OCI-LY3 (cell line): ENCODE results near the gene SNU13.
"Not testable (repeated sequence)": the region's sequence is repeated elsewhere in the genome, so short reads cannot be mapped to it uniquely, and the experiment has no call there.

Source experiments
- H2AFZ ChIP-seq: fragments of 200-600, 300-600 bp; shearing (Covaris generic); 2 replicates; pipeline ENCODE4 v1.6.0; 2014; ENCODE audit warnings: antibody characterized with exemption, low read depth, low read length
- H3K27ac ChIP-seq: fragments of 200-600, 300-600 bp; sonication (generic); 2 replicates; pipeline ENCODE4 v1.5.1; 2014; ENCODE audit warnings: mild to moderate bottlenecking, low read length, moderate library complexity, mixed read lengths
- H3K27me3 ChIP-seq: fragments of 200-600, 300-600 bp; sonication (generic); 2 replicates; pipeline ENCODE4 v1.6.1; 2014; ENCODE audit warnings: low read depth, low read length, mixed read lengths
- H3K36me3 ChIP-seq: fragments of 200-600, 300-600 bp; sonication (generic); replicated peaks from 2 replicates; pipeline ENCODE3; 2014; ENCODE audit warnings: low read depth, low read length, mixed read lengths
- H3K4me1 ChIP-seq: fragments of 300-600, 200-600 bp; sonication (generic); 2 replicates; pipeline ENCODE4 v1.6.1; 2014; ENCODE audit warnings: low read length, mixed read lengths
- H3K4me2 ChIP-seq: fragments of 200-600, 300-600 bp; sonication (generic); 2 replicates; pipeline ENCODE4 v1.6.1; 2014; ENCODE audit warnings: low read length, mixed read lengths
- H3K4me3 ChIP-seq: fragments of 300-600, 200-600 bp; sonication (generic); 2 replicates; pipeline ENCODE4 v1.5.1; 2014; ENCODE audit warnings: antibody characterized with exemption, mild to moderate bottlenecking, low read length, moderate library complexity
- H3K79me2 ChIP-seq: fragments of 300-600, 200-600 bp; shearing (Covaris generic); 2 replicates; pipeline ENCODE4 v1.6.1; 2014; ENCODE audit warnings: mild to moderate bottlenecking, low read length, mixed read lengths
- H3K9ac ChIP-seq: fragments of 300-600, 200-600 bp; shearing (Covaris generic); 2 replicates; pipeline ENCODE4 v1.6.0; 2014; ENCODE audit warnings: mild to moderate bottlenecking, low read length, moderate library complexity
- H3K9me3 ChIP-seq: fragments of 200-600, 300-600 bp; shearing (Covaris generic); 2 replicates; pipeline ENCODE4 v1.6.1; 2014; ENCODE audit warnings: low read length, mixed read lengths; ENCODE audit not compliant: insufficient read depth
- H4K20me1 ChIP-seq: fragments of 200-600, 300-600 bp; sonication (generic); 2 replicates; pipeline ENCODE4 v1.6.1; 2016; ENCODE audit warnings: low read length, mixed read lengths; ENCODE audit not compliant: insufficient read depth
- CTCF ChIP-seq: fragments of 200-600, 300-600 bp; sonication (generic); IDR thresholded peaks from 2 replicates; pipeline ENCODE4 v1.5.1; 2014; ENCODE audit warnings: antibody characterized with exemption, low read length, low read depth
- EZH2phosphoT487 ChIP-seq: fragments of 200-600 bp; shearing (Covaris generic); IDR thresholded peaks from 2 replicates; pipeline ENCODE4 v1.6.1; 2018; ENCODE audit warnings: antibody characterized with exemption, mixed run types, low read depth

The SNU13 gene

GRCh38 chr22:41681616-41682015, 7.1 kb downstream of the SNU13 start:
- Histone ChIP-seq H3K4me2 (peak overlapping the region; percentile 54), H3K9ac (peak overlapping the region; percentile 56), H3K27ac (no peak overlapping the region), H3K4me3 (peak overlapping the region; percentile 81), H3K79me2 (peaks cover 96% of the 10 kb centered on the region), H4K20me1 (peaks cover 43% of the 10 kb centered on the region), H3K4me1 (peaks cover 9% of the 10 kb centered on the region; the same call in 1 of the 2 replicates), H3K36me3 (peaks cover 39% of the 10 kb centered on the region), H3K9me3 (no peaks in the 10 kb centered on the region), H2AFZ (no peak overlapping the region), H3K27me3 (no peaks in the 10 kb centered on the region)
- no peak for TF ChIP-seq CTCF
- no peak for TF ChIP-seq EZH2phosphoT487

- Histone ChIP-seq H3K36me3 (peaks cover 47% of the 10 kb centered on the region), H3K4me3 (no peak overlapping the region), H3K4me1 (0 out of 2 replicates have a peak, but pooled peaks cover 2% of the 10 kb centered on the region), H3K79me2 (peaks cover 78% of the 10 kb centered on the region), H3K4me2 (no peak overlapping the region), H4K20me1 (peaks cover 26% of the 10 kb centered on the region), H3K27me3 (no peaks in the 10 kb centered on the region), H3K27ac (no peak overlapping the region), H3K9ac (no peak overlapping the region), H3K9me3 (no peaks in the 10 kb centered on the region), H2AFZ (no peak overlapping the region)
- TF ChIP-seq CTCF (no peak), EZH2phosphoT487 (no peak)
Observed at GRCh38 chr22:41676134-41676533, 12.5 kb downstream of the SNU13 start.

DNA sequence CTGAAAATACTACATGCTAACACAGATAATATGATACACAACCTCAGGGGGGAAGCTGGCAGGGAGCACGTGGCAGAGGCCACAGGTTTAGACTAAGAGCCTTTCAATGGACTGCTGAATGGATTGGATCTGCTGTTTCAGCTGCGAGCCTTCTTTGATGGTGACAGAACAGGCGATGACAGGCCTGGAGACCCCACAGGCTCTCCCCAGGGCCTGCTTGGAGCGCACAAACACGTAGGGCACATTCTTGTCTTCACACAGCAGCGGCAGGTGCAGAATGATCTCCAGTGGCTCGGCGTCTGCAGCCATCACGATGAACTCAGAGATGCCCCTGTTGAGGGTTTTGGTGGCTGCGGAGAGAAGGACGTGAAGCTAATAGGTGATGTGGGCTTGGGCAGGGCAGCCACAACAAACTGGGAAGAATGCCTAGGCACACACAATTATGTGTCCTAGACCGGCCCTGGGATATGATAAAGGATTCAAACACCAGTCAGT, 13.8 kb downstream of the SNU13 start:
- Histone ChIP-seq H3K27me3 (no peaks in the 10 kb centered on the region), H3K4me1 (no peaks in the 10 kb centered on the region), H2AFZ (no peak overlapping the region), H3K36me3 (peaks cover 37% of the 10 kb centered on the region), H3K9me3 (no peaks in the 10 kb centered on the region), H3K27ac (no peak overlapping the region), H4K20me1 (peaks cover 16% of the 10 kb centered on the region), H3K9ac (no peak overlapping the region), H3K4me2 (no peak overlapping the region), H3K4me3 (no peak overlapping the region), H3K79me2 (peaks cover 65% of the 10 kb centered on the region)
- TF ChIP-seq CTCF (no peak), EZH2phosphoT487 (no peak)

DNA sequence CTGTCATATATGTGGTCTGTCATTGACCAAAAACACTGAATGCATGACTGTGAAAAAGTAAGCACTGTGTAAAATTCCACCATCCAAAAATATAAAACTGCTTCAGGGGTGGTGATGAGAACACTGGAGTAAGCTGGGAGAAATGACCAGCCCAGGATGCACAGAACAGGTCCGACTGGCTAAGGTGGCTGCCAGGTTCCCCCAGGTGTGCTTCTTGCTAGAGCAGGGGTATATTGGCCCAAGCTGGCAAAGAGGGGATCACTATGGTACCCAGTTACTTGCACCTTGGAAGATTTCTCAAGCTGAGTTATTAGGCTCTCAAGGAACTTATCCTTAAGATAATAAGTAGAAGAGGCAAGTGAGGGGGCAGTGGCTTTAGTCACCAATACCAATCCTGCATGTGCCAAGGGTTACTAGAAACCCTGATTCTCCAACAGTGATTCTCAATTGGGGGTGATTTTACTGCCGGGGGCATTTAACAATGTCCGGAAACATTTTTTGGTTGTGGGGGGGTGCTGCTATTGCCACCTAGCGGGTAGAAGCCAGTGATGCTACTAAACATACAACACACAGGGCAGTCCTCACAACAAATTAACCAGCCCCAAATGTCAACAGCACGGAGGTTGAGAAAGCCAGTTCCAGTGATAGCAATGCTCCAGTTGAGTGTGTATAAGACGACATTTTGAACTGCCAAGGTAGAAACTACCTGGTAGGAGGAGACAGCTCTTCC, 15.7 kb downstream of the SNU13 start:
- TF ChIP-seq CTCF, result peak; percentile 81
- TF ChIP-seq EZH2phosphoT487, result no peak
- Histone ChIP-seq H3K36me3 (peaks cover 28% of the 10 kb centered on the region), H3K27ac (no peak overlapping the region), H3K9ac (no peak overlapping the region), H4K20me1 (peaks cover 13% of the 10 kb centered on the region), H3K27me3 (no peaks in the 10 kb centered on the region), H3K79me2 (peaks cover 55% of the 10 kb centered on the region), H3K4me3 (no peak overlapping the region), H2AFZ (no peak overlapping the region), H3K9me3 (no peaks in the 10 kb centered on the region), H3K4me1 (no peaks in the 10 kb centered on the region), H3K4me2 (no peak overlapping the region)

DNA sequence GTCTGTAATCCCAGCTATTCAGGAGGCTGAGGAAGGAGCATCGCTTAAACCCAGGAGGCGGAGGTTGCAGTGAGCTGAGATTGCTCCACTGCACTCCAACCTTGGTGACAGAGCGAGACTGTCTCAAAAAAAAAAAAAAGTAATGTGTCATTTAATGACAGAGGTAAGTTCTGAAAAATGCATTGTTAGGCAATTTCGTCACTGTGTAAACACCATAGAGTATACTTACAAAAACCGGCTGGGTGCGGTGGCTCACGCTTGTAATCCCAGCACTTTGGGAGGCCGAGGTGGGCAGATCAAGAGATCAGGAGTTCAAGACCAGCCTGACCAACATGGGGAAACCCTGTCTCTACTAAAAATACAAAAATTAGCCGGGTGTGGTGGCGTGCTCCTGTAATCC, 16.6 kb downstream of the SNU13 start:
- H3K79me2 ChIP-seq, result peaks cover 47% of the 10 kb centered on the region
- not testable (repeated sequence) for H3K9me3 ChIP-seq, H3K4me1 ChIP-seq, H3K27ac ChIP-seq, H3K9ac ChIP-seq, H3K4me2 ChIP-seq, H3K4me3 ChIP-seq, H2AFZ ChIP-seq, H3K27me3 ChIP-seq
- H4K20me1 ChIP-seq, result peaks cover 13% of the 10 kb centered on the region
- peaks cover 23% of the 10 kb centered on the region for H3K36me3 ChIP-seq
